GM12878 (cell line): ENCODE measurements around the gene MAST4. TPM values are rescaled to one million over a fixed set of nuclear protein-coding genes. Genes with fewer than 3 reads are reported as not detected.

Experiments
- ATAC-seq: fragments of 200-7000 bp; cut with Tn5 transposase; 3 replicates; pipeline ENCODE4 v1.9.1; 2020; ENCODE audit warnings: mild to moderate bottlenecking, moderate library complexity
- BruUV-seq: library from RNA; stranded (reverse); fragments of 400-500 nt; replicated peaks from 2 replicates; lab custom pipeline; 2021; lab: Mats Ljungman, UMichigan
- CTCF ChIA-PET: fragments of 300-600 bp; sonication (Branson Sonifier 250); formaldehyde crosslinking; extraction: SDS; loops from one replicate; lab custom pipeline; 2021; ENCODE audit warnings: inconsistent platforms; lab: Yijun Ruan, JAX
- POLR2A ChIA-PET: fragments of 350-600 bp; formaldehyde crosslinking; extraction: SDS; loops from one replicate; lab custom pipeline; 2021; ENCODE audit warnings: inconsistent platforms; lab: Charles Lee
- RAD21 ChIA-PET: fragments of 300-600 bp; sonication (Branson Sonifier 250); formaldehyde crosslinking; loops from one replicate; lab custom pipeline; 2023; ENCODE audit warnings: antibody characterized with exemption; ENCODE audit not compliant: unreplicated experiment; lab: Charles Lee
- SMC1A ChIA-PET: fragments of 300-600 bp; sonication (Branson Sonifier 250); formaldehyde crosslinking; loops from one replicate; lab custom pipeline; 2023; ENCODE audit not compliant: unreplicated experiment, uncharacterized antibody; lab: Charles Lee
- DNase-seq: peaks from one replicate; pipeline ENCODE4 v3.0.0-alpha.2; 2011; ENCODE audit warnings: low read depth, low spot score
- FAIRE-seq: peaks from 3 replicates; lab custom pipeline; 2011; peaks lifted over from hg19 to GRCh38; lab: Jason Lieb, UNC
- H2AFZ ChIP-seq: 2 replicates; pipeline ENCODE4 v1.6.0; 2011; ENCODE audit warnings: low read depth, low read length, control low read depth; ENCODE audit not compliant: control insufficient read depth
- H3K27ac ChIP-seq: 2 replicates; pipeline ENCODE4 v1.5.1; 2011; ENCODE audit warnings: control low read depth; ENCODE audit not compliant: control insufficient read depth, insufficient read depth
- H3K27me3 ChIP-seq, 2 experiments: replicated peaks in 1 of 2; 2 replicates each; pipeline versions ENCODE4 v1.6.0 to v1.6.1; 2011; ENCODE audit warnings: low read length in 1 of 2; ENCODE audit not compliant: control insufficient read depth in 2 of 2, insufficient read depth in 2 of 2
- H3K36me3 ChIP-seq, 2 experiments: 2 replicates each; pipeline ENCODE4 v1.5.1; 2011; ENCODE audit warnings: low read length in 1 of 2; ENCODE audit not compliant: control insufficient read depth in 2 of 2, insufficient read depth in 2 of 2
- H3K4me1 ChIP-seq: 2 replicates; pipeline ENCODE4 v1.6.1; 2011; ENCODE audit warnings: mild to moderate bottlenecking, low read length, moderate library complexity, mixed read lengths; ENCODE audit not compliant: control insufficient read depth, insufficient read depth
- H3K4me2 ChIP-seq: 2 replicates; pipeline ENCODE4 v1.6.0; 2011; ENCODE audit warnings: control low read depth; ENCODE audit not compliant: control insufficient read depth, insufficient read depth
- H3K4me3 ChIP-seq: fragments of 200-600 bp; sonication (generic); 2 replicates; pipeline ENCODE4 v1.5.1; 2016
- H3K79me2 ChIP-seq: 2 replicates; pipeline ENCODE4 v1.6.0; 2011; ENCODE audit warnings: low read length; ENCODE audit not compliant: control insufficient read depth, insufficient read depth
- H3K9ac ChIP-seq: 2 replicates; pipeline ENCODE4 v1.8.0; 2011; ENCODE audit warnings: low read length, control low read depth, mixed read lengths; ENCODE audit not compliant: control insufficient read depth, insufficient read depth
- H3K9me3 ChIP-seq: replicated peaks from 3 replicates; pipeline ENCODE4 v1.5.1; 2011; ENCODE audit warnings: mild to moderate bottlenecking, low read length; ENCODE audit not compliant: control insufficient read depth, insufficient read depth
- H4K20me1 ChIP-seq: 2 replicates; pipeline ENCODE4 v1.6.0; 2011; ENCODE audit not compliant: control insufficient read depth, insufficient read depth
- ASH2L ChIP-seq: fragments of 300-600, 200-600 bp; sonication (generic); IDR thresholded peaks from 2 replicates; pipeline ENCODE4 v1.6.1; 2017; ENCODE audit warnings: low read depth, mild to moderate bottlenecking, borderline replicate concordance
- ATF7 ChIP-seq: fragments of 450-650 bp; IDR thresholded peaks from 2 replicates; pipeline ENCODE4 v1.6.1; 2016; ENCODE audit warnings: low read depth, mild to moderate bottlenecking
- CHD1 ChIP-seq: IDR thresholded peaks from 2 replicates; pipeline ENCODE4 v1.6.1; 2012; ENCODE audit warnings: low read depth, low read length, improper control_type of control experiment
- CUX1 ChIP-seq: IDR thresholded peaks from 2 replicates; pipeline ENCODE4 v1.6.1; 2012; ENCODE audit warnings: improper control_type of control experiment, low read depth, low read length; ENCODE audit not compliant: insufficient replicate concordance
- NFXL1 ChIP-seq: fragments of 450-650 bp; IDR thresholded peaks from 2 replicates; pipeline ENCODE4 v1.6.1; 2017; ENCODE audit warnings: antibody characterized with exemption, mild to moderate bottlenecking, borderline replicate concordance
- SIN3A ChIP-seq: IDR thresholded peaks from 2 replicates; pipeline ENCODE4 v1.6.1; 2012; ENCODE audit warnings: low read depth, low read length, improper control_type of control experiment
- SMC3 ChIP-seq: IDR thresholded peaks from 2 replicates; pipeline ENCODE4 v1.6.1; 2011; ENCODE audit warnings: low read length, improper control_type of control experiment, borderline replicate concordance
- SUPT20H ChIP-seq: IDR thresholded peaks from 2 replicates; pipeline ENCODE4 v1.6.1; 2011; ENCODE audit warnings: low read depth, mild to moderate bottlenecking, low read length, moderate library complexity, borderline replicate concordance; ENCODE audit not compliant: control insufficient read depth
- ZNF207 ChIP-seq: fragments of 450-650 bp; IDR thresholded peaks from 2 replicates; pipeline ENCODE4 v1.6.1; 2014; ENCODE audit warnings: antibody characterized with exemption, mild to moderate bottlenecking, borderline replicate concordance
- WGBS: methylation state at CpG from one replicate; pipeline ENCODE4 v1.1.6; 2016; ENCODE audit warnings: low lambda C conversion rate; ENCODE audit not compliant: insufficient replicate concordance, insufficient coverage; ENCODE audit errors: missing lambda C conversion rate; 5-methylcytosine and 5-hydroxymethylcytosine counted together
- in situ Hi-C: fragments of 300-500 bp; cut with MboI; formaldehyde crosslinking; loops from 9 replicates; pipeline ENCODE4 v1.14.3; 2018; ENCODE audit warnings: mixed read lengths
- intact Hi-C: fragments of 100-400 bp; cut with micrococcal nuclease; formaldehyde crosslinking; loops from one replicate; pipeline ENCODE4 v1.14.2; 2022; ENCODE audit not compliant: unreplicated experiment
- polyA plus RNA-seq, 11 experiments: library from polyadenylated mRNA; depleted of rRNA in 4 of 11; unstranded in 6 of 11; stranded (reverse) in 5 of 11; fragments of >200 nt; fragmentation: Nextera tagmentation in 4 of 11; fragmentation: Illumina TruSeq in 1 of 11; extraction: Ambion mirVana in 4 of 11; extraction: Trizol in 1 of 11; gene quantifications; 1 replicate in 1 of 11; 2 replicates in 10 of 11; pipeline versions ENCODE4 v1.2.1 to v1.2.3, GENCODE V29; 2011 to 2016; ENCODE audit warnings: inconsistent platforms in 2 of 11, missing spikeins in 2 of 11, low read depth in 1 of 11
- total RNA-seq, 4 experiments: library from RNA; depleted of rRNA in 3 of 4; stranded (reverse); fragments of >200 nt in 3 of 4; fragmentation: Illumina TruSeq in 1 of 4; extraction: Trizol in 1 of 4; gene quantifications; 2 replicates each; pipeline versions ENCODE4 v1.2.1 to v1.2.3, GENCODE V29; 2013 to 2021

Gene MAST4
- total and polyA plus RNA-seq, 10 of the 15 experiments (the other 5 are each of a cell fraction or from before 2014, with no cell fraction given), result 0.02 to 1.6 (median 0.29) TPM; not detected in 1

- Histone ChIP-seq H3K4me2 (no peak overlapping the region), H3K9me3 (no peaks in the 10 kb centered on the region), H3K4me1 (no peaks in the 10 kb centered on the region), H3K27me3 (no peaks in the 10 kb centered on the region; a peak in 1 of 4 replicates), H3K9ac (no peak overlapping the region), H3K79me2 (no peaks in the 10 kb centered on the region), H3K36me3 (no peaks in the 10 kb centered on the region), H2AFZ (no peak overlapping the region)
- no peak for ATAC-seq
- 16% methylated on average over 2 of the region's 2 CpGs for WGBS
- DNase-seq, result no peak
- BruUV-seq, result no TSS peak
- in situ Hi-C loops, result no loop called here
- RAD21 ChIA-PET, result no interaction called here
- TF ChIP-seq ZNF207 (no peak), NFXL1 (no peak), SIN3A (no peak), SUPT20H (no peak), SMC3 (no peak), CUX1 (no peak), ATF7 (no peak), CHD1 (no peak), ASH2L (no peak)
- TF ChIP-seq, all 136 proteins: peak for 0
- Histone ChIP-seq H3K27ac (no peak overlapping the region), H3K4me3 (no peak overlapping the region), H4K20me1 (no peaks in the 10 kb centered on the region)
- no peak for FAIRE-seq
- ChIA-PET SMC1A (no interaction called here), CTCF (no interaction called here), POLR2A (no interaction called here)
- intact Hi-C loops, result no loop called here
Observed at GRCh38 chr5:66881480-66882161, 285.4 kb downstream of the MAST4 start.
